Lower leg skin (tissue), 3 donors: ENCODE data around the gene GNG7.

Experiments used
- POLR2A ChIP-seq, 2 donors: fragments of 450-650 bp; IDR thresholded peaks; one replicate each; pipeline ENCODE4 v1.6.1; 2016 to 2017; ENCODE audit warnings: antibody characterized with exemption in 2 of 2, mild to moderate bottlenecking in 1 of 2, moderate library complexity in 1 of 2
- TF ChIP-seq, protein P1 (sequence below), 3 donors: fragments of 450-650 bp; IDR thresholded peaks; one replicate each; pipeline ENCODE4 v1.5.1; 2016; ENCODE audit warnings: antibody characterized with exemption in 3 of 3, mild to moderate bottlenecking in 3 of 3, moderate library complexity in 2 of 3

GRCh38 chr19:2640563-2641331 lies 61.7 kb downstream of the GNG7 start:
- TF ChIP-seq, protein P1, sequence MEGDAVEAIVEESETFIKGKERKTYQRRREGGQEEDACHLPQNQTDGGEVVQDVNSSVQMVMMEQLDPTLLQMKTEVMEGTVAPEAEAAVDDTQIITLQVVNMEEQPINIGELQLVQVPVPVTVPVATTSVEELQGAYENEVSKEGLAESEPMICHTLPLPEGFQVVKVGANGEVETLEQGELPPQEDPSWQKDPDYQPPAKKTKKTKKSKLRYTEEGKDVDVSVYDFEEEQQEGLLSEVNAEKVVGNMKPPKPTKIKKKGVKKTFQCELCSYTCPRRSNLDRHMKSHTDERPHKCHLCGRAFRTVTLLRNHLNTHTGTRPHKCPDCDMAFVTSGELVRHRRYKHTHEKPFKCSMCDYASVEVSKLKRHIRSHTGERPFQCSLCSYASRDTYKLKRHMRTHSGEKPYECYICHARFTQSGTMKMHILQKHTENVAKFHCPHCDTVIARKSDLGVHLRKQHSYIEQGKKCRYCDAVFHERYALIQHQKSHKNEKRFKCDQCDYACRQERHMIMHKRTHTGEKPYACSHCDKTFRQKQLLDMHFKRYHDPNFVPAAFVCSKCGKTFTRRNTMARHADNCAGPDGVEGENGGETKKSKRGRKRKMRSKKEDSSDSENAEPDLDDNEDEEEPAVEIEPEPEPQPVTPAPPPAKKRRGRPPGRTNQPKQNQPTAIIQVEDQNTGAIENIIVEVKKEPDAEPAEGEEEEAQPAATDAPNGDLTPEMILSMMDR (IDR thresholded peaks at IDR 0.05) = no peak
- no peak for TF ChIP-seq POLR2A (IDR thresholded peaks at IDR 0.05)
